ENCODE data around the gene CHSY3.

CHSY3 gene

GRCh38 chr5:129951039-129951438 lies 46.8 kb downstream of the CHSY3 start:
- DNase-seq = no peak

- peak; percentile 15 for DNase-seq
Measured at GRCh38 chr5:129958581-129958980, 54.3 kb downstream of the CHSY3 start.

DNA sequence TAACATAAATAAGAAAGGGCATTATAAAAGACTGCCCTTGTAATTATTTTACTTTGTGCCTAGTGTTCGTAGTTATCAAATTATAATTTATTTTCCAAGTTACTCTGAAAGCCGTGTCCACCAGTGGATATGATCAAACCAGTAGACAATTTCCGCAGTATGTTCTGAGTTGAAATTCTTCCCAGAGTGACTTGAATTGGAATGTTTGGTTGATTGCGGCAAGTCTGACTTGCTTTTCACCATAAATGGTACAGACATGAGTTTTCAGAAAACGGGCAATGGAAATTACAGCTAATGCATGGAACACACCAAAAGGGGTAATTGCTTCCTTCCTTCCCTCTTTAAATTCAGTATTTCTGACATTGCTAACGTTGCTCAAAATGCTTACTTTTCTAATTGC lies 56.6 kb downstream of the CHSY3 start:
- DNase-seq = no peak

DNA sequence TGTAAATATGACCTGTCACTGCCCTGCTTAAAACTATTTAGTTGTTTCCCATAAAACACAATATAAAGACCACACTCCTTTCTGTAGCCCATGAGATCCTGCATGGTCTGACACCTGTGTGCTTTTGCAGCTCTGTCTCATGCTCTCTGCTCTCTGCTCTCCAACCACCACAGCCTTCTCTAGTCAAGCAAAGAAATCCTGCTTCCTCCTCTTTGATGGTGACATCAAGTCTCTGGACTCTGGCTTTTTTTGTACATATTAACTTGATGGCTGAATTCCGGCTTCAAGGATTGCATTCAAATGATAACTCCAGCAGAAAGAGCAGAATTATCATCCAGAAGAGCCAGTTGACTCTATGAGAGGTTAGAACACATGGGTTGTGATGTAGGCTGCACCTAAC lies 58.2 kb downstream of the CHSY3 start:
- peak; percentile 8 for DNase-seq

DNA sequence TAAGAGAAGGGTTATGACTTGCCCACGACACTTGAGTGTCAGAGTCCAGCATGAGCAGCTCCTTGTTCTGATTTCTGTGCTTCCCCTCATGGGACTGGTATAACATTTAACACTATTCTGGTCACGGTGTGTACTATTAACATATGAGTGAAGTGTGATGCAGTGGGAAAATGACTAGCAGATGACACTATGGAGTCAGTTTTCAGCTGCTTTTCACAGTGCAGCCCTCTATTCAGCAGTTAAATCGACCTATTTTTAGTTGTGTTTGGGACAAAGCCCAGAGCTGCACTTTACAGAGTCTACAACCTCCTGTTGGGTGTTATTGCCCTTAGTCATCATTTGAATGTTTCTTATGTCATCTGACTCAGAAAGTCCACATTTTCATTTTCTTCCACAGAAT lies 59.1 kb downstream of the CHSY3 start:
- no peak for DNase-seq

- DNase-seq = no peak
Measured at GRCh38 chr5:129966071-129966470, 61.8 kb downstream of the CHSY3 start.

DNA sequence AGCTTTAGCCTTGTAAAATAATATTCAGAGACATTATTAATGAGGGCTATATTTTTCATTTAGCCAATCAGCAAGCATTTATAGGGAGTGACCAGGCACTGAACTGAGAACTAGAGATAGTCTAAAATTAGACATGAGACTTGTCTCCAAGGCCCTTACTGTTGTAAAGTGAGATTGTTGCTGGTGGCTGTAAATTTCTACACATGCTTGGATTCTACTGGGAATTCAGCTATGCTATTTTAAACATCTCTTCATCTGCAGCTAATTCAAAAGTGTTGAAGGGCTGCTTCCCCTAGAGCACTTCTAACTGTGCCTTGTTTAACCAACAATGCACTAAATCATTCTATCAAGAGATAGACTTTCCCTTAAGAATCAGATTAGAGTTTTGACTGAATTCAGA lies 67.4 kb downstream of the CHSY3 start:
- no peak for DNase-seq

DNA sequence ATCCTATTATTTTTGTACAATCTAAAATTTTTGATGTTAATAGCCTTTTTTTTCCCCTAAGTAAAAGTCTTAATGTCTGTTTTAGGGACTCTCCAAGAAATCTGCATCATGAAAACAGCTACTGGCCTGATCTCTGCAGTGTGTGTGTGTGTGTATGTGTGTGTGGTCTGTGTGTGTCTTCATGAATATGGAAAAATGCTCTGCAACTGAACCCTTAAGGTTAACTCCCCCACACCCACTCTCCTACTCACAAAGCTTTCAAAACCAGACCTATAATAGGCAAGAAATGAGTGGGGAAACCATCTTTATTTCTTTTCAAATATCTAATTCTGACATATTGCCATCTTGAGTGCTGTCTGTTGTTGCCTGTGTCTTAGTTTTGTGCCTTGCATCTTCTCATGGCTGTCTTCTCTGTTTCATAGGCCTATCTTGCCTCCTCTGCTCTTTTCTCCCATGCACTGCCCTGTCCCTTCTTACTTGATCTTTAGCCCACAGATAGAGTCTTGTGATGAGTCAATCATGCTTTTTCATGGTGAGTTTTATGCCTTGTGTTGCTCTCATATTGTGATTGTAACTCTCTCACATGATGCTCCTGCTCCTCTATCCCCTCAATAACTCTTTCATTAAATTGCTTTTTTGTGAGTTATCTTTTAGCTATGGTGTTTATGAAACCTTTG lies 68.3 kb downstream of the CHSY3 start:
- DNase-seq = no peak

GRCh38 chr5:129973716-129974426 lies 69.6 kb downstream of the CHSY3 start:
- no peak for DNase-seq

DNA sequence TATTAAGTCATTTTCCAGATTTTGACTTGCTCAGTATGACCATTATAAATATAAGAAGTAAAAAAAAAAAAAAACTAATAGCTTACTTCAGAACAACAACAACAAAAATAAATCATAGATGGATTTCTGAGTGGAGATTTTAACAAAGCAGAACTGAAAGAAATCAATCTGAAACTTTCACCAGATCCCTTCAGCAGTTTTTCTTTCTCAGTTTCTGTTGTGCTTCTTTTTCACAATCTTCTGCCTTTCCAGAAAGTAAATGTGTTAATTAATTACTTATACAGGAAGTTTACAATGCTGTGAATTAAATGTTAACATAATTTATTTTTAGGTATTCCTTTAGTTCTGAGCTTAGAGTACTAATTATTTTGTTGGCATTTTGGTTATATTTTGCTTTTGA lies 73.5 kb downstream of the CHSY3 start:
- no peak for DNase-seq

DNA sequence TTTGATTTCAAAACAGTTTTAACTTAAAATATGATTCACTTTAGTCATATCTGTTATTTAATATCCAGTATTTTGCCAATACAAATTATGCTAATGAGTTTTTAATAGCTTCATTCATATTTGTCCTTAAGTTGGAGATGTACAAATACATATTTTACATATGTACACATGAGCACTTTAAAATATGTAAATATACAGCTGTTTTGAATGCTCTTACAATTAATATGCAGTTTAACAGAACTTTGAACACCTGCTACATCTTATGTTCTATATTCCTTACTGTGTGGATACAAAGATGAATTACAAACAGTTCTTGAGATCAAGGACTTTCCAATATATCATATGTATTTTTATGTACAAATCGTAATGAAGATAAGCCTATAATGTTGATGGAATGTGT lies 74.0 kb downstream of the CHSY3 start:
- DNase-seq = no peak

DNA sequence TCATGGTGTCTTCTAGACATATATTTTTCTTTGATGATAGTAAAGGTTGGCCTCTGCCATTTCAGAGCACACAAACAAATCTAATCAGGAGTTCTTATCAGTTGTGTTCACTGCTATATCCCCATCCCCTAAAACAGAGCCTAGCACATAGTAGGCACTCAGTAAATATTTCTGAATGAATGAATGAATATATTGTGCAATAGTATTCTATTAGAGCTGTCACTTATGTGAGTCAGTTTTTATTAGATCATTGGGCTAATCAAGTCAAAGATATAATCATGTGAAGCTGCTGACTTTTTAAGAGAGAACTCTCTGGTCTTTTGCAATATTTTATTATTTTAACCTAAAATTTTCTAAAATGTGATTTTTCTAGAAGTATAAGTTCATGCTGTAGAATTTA lies 84.2 kb downstream of the CHSY3 start:
- no peak for DNase-seq

- no peak for DNase-seq
Measured at GRCh38 chr5:129991780-129992179, 87.5 kb downstream of the CHSY3 start.

DNA sequence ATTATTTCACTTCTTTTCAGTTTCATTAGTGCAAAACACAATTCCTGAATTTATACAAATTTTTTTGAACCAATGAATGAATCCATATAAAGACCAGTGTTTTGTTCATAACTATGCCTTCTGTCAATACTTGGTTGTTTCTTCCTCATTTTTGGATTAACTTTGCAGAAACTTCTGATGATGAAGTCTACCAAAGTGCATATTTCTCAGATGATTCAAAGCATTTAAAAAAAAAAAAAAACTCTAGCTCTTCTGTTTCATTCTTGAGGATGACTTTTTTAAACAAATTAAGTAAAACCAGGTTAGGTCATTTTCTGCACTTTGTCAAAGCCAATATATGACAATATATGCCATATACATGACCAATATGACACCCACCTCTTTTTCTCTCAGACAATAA lies 92.6 kb downstream of the CHSY3 start:
- no peak for DNase-seq

GRCh38 chr5:130000460-130000859 lies 96.2 kb downstream of the CHSY3 start:
- DNase-seq = no peak

DNA sequence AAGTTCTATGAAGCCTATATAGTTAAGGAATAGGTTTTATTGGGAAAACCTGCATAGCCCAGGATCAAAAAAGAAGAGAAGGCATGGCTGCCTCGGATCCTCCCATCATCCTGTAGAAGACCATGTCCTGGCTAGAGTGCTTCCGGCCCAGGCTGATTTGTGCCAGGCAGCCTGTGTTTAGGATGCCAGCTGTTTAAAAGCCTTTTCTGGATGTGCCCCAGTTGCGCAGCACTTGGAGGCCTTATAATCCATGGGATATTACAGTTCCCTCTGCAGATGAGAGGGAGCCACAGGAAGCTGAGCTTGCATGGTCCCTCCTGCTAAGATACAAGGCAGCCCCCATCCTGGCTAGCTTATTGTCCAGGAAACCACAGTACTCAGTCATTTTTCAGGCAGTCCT lies 97.9 kb downstream of the CHSY3 start:
- DNase-seq = no peak

GRCh38 chr5:130002876-130003275 lies 98.6 kb downstream of the CHSY3 start:
- DNase-seq = no peak

DNA sequence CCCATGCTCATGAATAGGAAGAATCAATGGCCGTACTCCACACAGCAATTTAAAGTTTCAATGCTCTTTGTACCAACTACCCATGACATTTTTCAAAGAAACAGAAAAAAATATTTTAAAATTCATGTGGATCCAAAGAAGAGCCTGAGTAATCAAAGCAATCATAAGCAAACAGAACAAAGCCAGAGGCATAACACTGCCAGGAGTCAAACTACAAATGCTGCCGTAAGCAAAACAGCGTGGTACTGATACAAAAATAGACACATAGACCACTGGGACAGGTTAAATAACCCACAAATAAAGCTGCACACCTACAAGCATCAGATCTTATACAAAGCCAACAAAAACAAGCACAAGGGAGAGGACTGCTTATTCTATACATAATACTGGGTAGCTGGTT lies 107.7 kb downstream of the CHSY3 start:
- DNase-seq = no peak

GRCh38 chr5:130017173-130017572 lies 112.9 kb downstream of the CHSY3 start:
- DNase-seq = peak; percentile 37

DNA sequence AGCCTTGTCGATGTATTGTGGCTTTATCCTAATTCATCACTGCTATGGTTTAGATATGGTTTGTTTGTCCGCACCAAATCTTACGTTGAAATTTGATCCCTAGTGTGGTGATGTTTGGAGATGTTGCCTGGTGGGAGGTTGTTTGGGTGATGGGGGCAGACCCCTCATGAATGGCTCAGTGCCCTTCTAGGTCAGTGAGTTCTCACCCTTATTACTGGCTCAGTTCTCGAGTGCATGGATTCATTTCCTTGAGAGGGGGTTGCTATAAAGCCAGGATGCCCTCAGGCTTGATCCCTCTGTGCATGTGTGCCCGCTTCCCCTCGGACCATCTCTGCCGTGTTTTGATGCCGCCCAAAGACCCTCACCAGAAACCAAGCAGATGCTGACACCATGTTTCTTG lies 114.4 kb downstream of the CHSY3 start:
- no peak for DNase-seq

DNA sequence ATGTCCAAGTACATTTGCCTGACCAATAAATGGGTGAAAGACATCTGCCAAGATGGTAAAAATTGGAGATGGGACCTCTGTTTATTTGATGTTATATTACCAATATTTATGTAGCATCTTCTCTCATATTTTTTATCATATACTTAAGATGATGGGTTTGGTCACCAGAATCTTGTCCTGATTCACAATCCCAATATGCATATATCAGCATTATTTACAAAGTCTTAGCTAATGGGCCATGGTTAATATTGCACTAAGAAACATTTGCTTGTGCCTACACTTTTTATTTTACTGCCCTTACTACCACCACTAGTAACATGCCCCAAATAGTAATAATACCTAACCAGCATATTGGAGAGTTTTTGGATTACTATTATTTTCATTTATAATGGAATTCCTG lies 116.7 kb downstream of the CHSY3 start:
- DNase-seq = no peak

- DNase-seq = no peak
Measured at GRCh38 chr5:130021876-130022275, 117.6 kb downstream of the CHSY3 start.

DNA sequence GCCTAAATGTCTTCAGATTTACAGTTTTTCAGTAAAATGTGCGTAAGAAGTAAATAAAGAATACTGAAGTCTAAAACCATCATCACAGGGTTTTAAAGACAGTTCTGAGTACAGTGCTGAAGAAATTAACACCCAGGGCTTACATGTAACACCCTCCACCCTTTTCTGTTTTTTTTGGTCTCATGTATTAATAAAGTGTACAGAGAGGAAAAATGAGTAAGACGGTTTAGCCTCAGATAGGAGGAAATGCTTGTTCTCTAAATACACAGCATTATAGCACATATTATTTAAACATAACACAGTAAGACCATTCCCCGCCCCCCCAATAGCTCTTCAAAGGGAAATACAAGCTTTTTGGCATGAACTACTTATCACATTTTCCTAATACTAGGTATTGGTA lies 119.3 kb downstream of the CHSY3 start:
- no peak for DNase-seq

GRCh38 chr5:130024006-130024405 lies 119.7 kb downstream of the CHSY3 start:
- DNase-seq = no peak

- DNase-seq = no peak
Measured at GRCh38 chr5:130025511-130025910, 121.2 kb downstream of the CHSY3 start.
